IMR-90 (cell line): ENCODE results near the gene PLOD3. TPM values are rescaled to one million over a fixed set of nuclear protein-coding genes. Genes with fewer than 3 reads are reported as not detected.

ENCODE experiments used
- RCOR1 ChIP-seq: IDR thresholded peaks from 2 replicates; pipeline ENCODE4 v1.6.1; 2012; ENCODE audit warnings: mild to moderate bottlenecking, low read length, improper control_type of control experiment; ENCODE audit not compliant: insufficient replicate concordance
- SMC3 ChIP-seq: fragments of 150-350 bp; IDR thresholded peaks from 2 replicates; pipeline ENCODE4 v1.6.1; 2016; ENCODE audit warnings: low read depth, mild to moderate bottlenecking, antibody characterized with exemption, low read length, moderate library complexity
- polyA plus RNA-seq, 3 experiments: library from polyadenylated mRNA; depleted of rRNA; stranded (reverse); fragments of >200 nt; gene quantifications; 2 replicates each; pipeline ENCODE4 v1.2.3, GENCODE V29; 2012; ENCODE audit warnings: low replicate concordance in 1 of 3
- total RNA-seq: library from RNA; depleted of rRNA; stranded (reverse); fragments of >200 nt; gene quantifications from 2 replicates; pipeline ENCODE4 v1.2.3, GENCODE V29; 2012

PLOD3 gene
- total and polyA plus RNA-seq, 2 of the 4 experiments (the other 2 are of a cell fraction), result 21.7 to 159 TPM

GRCh38 chr7:101238226-101239182, 21.1 kb upstream of the PLOD3 start (continued):
- TF ChIP-seq RCOR1, result no peak
- TF ChIP-seq SMC3, result no peak
